WTC11 (cell line): ENCODE measurements around the gene ADAM29. TPM values are rescaled to one million over a fixed set of nuclear protein-coding genes. Genes with fewer than 3 reads are reported as not detected.

Experiments used
- ATAC-seq: fragments of 200-7000 bp; cut with Tn5 transposase; 2 replicates; pipeline ENCODE4 v1.10.0; 2021; ENCODE audit warnings: mild to moderate bottlenecking, moderate library complexity
- CTCF ChIA-PET: fragments of 300-600 bp; sonication (Branson Sonifier 250); formaldehyde crosslinking; loops from one replicate; lab custom pipeline; 2021; ENCODE audit warnings: antibody characterized with exemption; lab: Charles Lee
- POLR2A ChIA-PET: fragments of 350-600 bp; sonication (Branson Sonifier 250); formaldehyde crosslinking; loops from one replicate; lab custom pipeline; 2021; ENCODE audit warnings: antibody characterized with exemption; lab: Charles Lee
- DNase-seq: peaks from one replicate; pipeline ENCODE4 v3.0.0; 2021; ENCODE audit warnings: low spot score
- H3K27ac Mint-ChIP-seq: 2 replicates; pipeline ENCODE4 v1.8.0; 2021; ENCODE audit warnings: mixed read lengths
- H3K27me3 Mint-ChIP-seq: 2 replicates; pipeline ENCODE4 v1.8.0; 2021; ENCODE audit warnings: low read depth, mild to moderate bottlenecking, moderate library complexity, mixed read lengths
- H3K36me3 Mint-ChIP-seq: 2 replicates; pipeline ENCODE4 v1.8.0; 2021; ENCODE audit warnings: mixed read lengths
- H3K4me1 Mint-ChIP-seq: 2 replicates; pipeline ENCODE4 v1.8.0; 2022; ENCODE audit warnings: mixed read lengths
- H3K4me3 Mint-ChIP-seq: 2 replicates; pipeline ENCODE4 v1.8.0; 2021; ENCODE audit warnings: mild to moderate bottlenecking, moderate library complexity, mixed read lengths
- H3K9me3 Mint-ChIP-seq: 2 replicates; pipeline ENCODE4 v1.8.0; 2021; ENCODE audit warnings: mixed read lengths
- ATF1 ChIP-seq: sonication (generic); formaldehyde crosslinking; IDR thresholded peaks from 2 replicates; pipeline ENCODE4 v1.8.1; 2023; ENCODE audit warnings: mild to moderate bottlenecking, moderate library complexity, missing genetic modification reagents
- ATF3 ChIP-seq: sonication (generic); formaldehyde crosslinking; conservative IDR thresholded peaks from 2 replicates; pipeline ENCODE4 v1.8.1; 2022; ENCODE audit warnings: mild to moderate bottlenecking, missing genetic modification reagents
- CBFB ChIP-seq: sonication (generic); formaldehyde crosslinking; IDR thresholded peaks from 2 replicates; pipeline ENCODE4 v1.8.1; 2022; ENCODE audit warnings: mild to moderate bottlenecking, low read depth, missing genetic modification reagents
- CDX4 ChIP-seq: fragments of 250-450 bp; sonication (Bioruptor Pico); IDR thresholded peaks from 2 replicates; pipeline ENCODE4 v1.9.0; 2021; ENCODE audit warnings: moderate library complexity, mild to moderate bottlenecking, inconsistent platforms, borderline replicate concordance
- CREB1 ChIP-seq: sonication (generic); formaldehyde crosslinking; IDR thresholded peaks from 2 replicates; pipeline ENCODE4 v1.8.0; 2023; ENCODE audit warnings: mild to moderate bottlenecking, missing genetic modification reagents
- ELF4 ChIP-seq: sonication (generic); formaldehyde crosslinking; IDR thresholded peaks from 2 replicates; pipeline ENCODE4 v1.8.1; 2022; ENCODE audit warnings: low read depth, mild to moderate bottlenecking, moderate library complexity, missing genetic modification reagents
- FOXJ3 ChIP-seq: sonication (generic); formaldehyde crosslinking; IDR thresholded peaks from 2 replicates; pipeline ENCODE4 v1.9.0; 2021; ENCODE audit warnings: missing genetic modification reagents, mild to moderate bottlenecking, borderline replicate concordance
- FOXK1 ChIP-seq: sonication (generic); formaldehyde crosslinking; IDR thresholded peaks from 2 replicates; pipeline ENCODE4 v1.8.0; 2022; ENCODE audit warnings: mild to moderate bottlenecking, moderate library complexity, missing genetic modification reagents
- FOXP1 ChIP-seq: sonication (generic); formaldehyde crosslinking; IDR thresholded peaks from 2 replicates; pipeline ENCODE4 v1.8.0; 2022; ENCODE audit warnings: missing genetic modification reagents, mild to moderate bottlenecking, moderate library complexity, borderline replicate concordance
- GTF2I ChIP-seq: fragments of 250-450 bp; sonication (Bioruptor Pico); conservative IDR thresholded peaks from 2 replicates; pipeline ENCODE4 v1.4.0; 2021; ENCODE audit warnings: mild to moderate bottlenecking
- IRF1 ChIP-seq: sonication (generic); formaldehyde crosslinking; IDR thresholded peaks from 2 replicates; pipeline ENCODE4 v1.8.0; 2023; ENCODE audit warnings: missing genetic modification reagents
- MAX ChIP-seq: sonication (generic); formaldehyde crosslinking; IDR thresholded peaks from 2 replicates; pipeline ENCODE4 v1.8.0; 2022; ENCODE audit warnings: mild to moderate bottlenecking, missing genetic modification reagents
- MYBL2 ChIP-seq: sonication (generic); formaldehyde crosslinking; IDR thresholded peaks from 2 replicates; pipeline ENCODE4 v1.8.1; 2023; ENCODE audit warnings: mild to moderate bottlenecking, moderate library complexity, missing genetic modification reagents
- RELA ChIP-seq: sonication (generic); formaldehyde crosslinking; IDR thresholded peaks from 2 replicates; pipeline ENCODE4 v1.8.1; 2022; ENCODE audit warnings: missing genetic modification reagents, mild to moderate bottlenecking, borderline replicate concordance
- ZNF219 ChIP-seq: sonication (generic); formaldehyde crosslinking; IDR thresholded peaks from 2 replicates; pipeline ENCODE4 v1.8.0; 2023; ENCODE audit warnings: missing genetic modification reagents, mild to moderate bottlenecking, borderline replicate concordance
- ZNF232 ChIP-seq: sonication (generic); formaldehyde crosslinking; IDR thresholded peaks from 2 replicates; pipeline ENCODE4 v1.8.0; 2022; ENCODE audit warnings: mild to moderate bottlenecking, missing genetic modification reagents
- ZNF416 ChIP-seq: fragments of 250-450 bp; sonication (Bioruptor Pico); IDR thresholded peaks from 2 replicates; pipeline ENCODE4 v1.9.0; 2021; ENCODE audit warnings: mild to moderate bottlenecking, inconsistent platforms
- ZNF512 ChIP-seq: sonication (generic); formaldehyde crosslinking; IDR thresholded peaks from 2 replicates; pipeline ENCODE4 v1.8.1; 2022; ENCODE audit warnings: missing genetic modification reagents, borderline replicate concordance
- ZSCAN18 ChIP-seq: fragments of 250-450 bp; sonication (Bioruptor Pico); IDR thresholded peaks from 2 replicates; pipeline ENCODE4 v2.1.2; 2022; ENCODE audit warnings: mild to moderate bottlenecking, moderate library complexity
- total RNA-seq: library from RNA; stranded (reverse); gene quantifications from 3 replicates; pipeline ENCODE4 v1.2.3, GENCODE V29; 2021
- TF ChIP-seq, protein P1 (sequence below): sonication (generic); formaldehyde crosslinking; IDR thresholded peaks from 2 replicates; pipeline ENCODE4 v1.8.1; 2023; ENCODE audit warnings: mild to moderate bottlenecking, missing genetic modification reagents, moderate library complexity
- TF ChIP-seq, protein P2 (sequence below): sonication (generic); formaldehyde crosslinking; IDR thresholded peaks from 2 replicates; pipeline ENCODE4 v1.8.0; 2022; ENCODE audit warnings: mild to moderate bottlenecking, missing genetic modification reagents
- TF ChIP-seq, protein P3 (sequence below): sonication (generic); formaldehyde crosslinking; IDR thresholded peaks from 2 replicates; pipeline ENCODE4 v1.8.1; 2022; ENCODE audit warnings: low read depth, missing genetic modification reagents, borderline replicate concordance

ADAM29 gene
- total RNA-seq, 1 experiment from 2014 or later, result not detected

- no peaks in the 10 kb centered on the region for H3K9me3 Mint-ChIP-seq
- H3K4me3 Mint-ChIP-seq, result no peak overlapping the region
- ChIA-PET CTCF (no interaction called here), POLR2A (no interaction called here)
- H3K36me3 Mint-ChIP-seq, result no peaks in the 10 kb centered on the region
- DNase-seq (no peak), ATAC-seq (no peak)
- TF ChIP-seq FOXP1 (CRISPR knock-in tag), result no peak
- no peak for TF ChIP-seq ELF4 (CRISPR knock-in tag)
- no peak for TF ChIP-seq ZNF512 (CRISPR knock-in tag)
- TF ChIP-seq ZNF219 (CRISPR knock-in tag), result no peak
- no peak for TF ChIP-seq MYBL2 (CRISPR knock-in tag)
- TF ChIP-seq ATF3 (CRISPR knock-in tag), result no peak
- TF ChIP-seq FOXJ3, result no peak
- no peak for TF ChIP-seq ZNF416 (CRISPR knock-in tag)
- no peak for TF ChIP-seq GTF2I (CRISPR knock-in tag)
- no peak for TF ChIP-seq CREB1 (CRISPR knock-in tag)
- TF ChIP-seq, protein P1, sequence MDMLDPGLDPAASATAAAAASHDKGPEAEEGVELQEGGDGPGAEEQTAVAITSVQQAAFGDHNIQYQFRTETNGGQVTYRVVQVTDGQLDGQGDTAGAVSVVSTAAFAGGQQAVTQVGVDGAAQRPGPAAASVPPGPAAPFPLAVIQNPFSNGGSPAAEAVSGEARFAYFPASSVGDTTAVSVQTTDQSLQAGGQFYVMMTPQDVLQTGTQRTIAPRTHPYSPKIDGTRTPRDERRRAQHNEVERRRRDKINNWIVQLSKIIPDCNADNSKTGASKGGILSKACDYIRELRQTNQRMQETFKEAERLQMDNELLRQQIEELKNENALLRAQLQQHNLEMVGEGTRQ, result no peak
- TF ChIP-seq, protein P2, sequence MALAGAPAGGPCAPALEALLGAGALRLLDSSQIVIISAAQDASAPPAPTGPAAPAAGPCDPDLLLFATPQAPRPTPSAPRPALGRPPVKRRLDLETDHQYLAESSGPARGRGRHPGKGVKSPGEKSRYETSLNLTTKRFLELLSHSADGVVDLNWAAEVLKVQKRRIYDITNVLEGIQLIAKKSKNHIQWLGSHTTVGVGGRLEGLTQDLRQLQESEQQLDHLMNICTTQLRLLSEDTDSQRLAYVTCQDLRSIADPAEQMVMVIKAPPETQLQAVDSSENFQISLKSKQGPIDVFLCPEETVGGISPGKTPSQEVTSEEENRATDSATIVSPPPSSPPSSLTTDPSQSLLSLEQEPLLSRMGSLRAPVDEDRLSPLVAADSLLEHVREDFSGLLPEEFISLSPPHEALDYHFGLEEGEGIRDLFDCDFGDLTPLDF (CRISPR knock-in tag), result no peak
- H3K27ac Mint-ChIP-seq, result no peak overlapping the region
- peaks cover 15% of the 10 kb centered on the region for H3K4me1 Mint-ChIP-seq
- H3K27me3 Mint-ChIP-seq, result no peaks in the 10 kb centered on the region
Measured at GRCh38 chr4:174874898-174875297, 43.3 kb upstream of the ADAM29 start.

DNA sequence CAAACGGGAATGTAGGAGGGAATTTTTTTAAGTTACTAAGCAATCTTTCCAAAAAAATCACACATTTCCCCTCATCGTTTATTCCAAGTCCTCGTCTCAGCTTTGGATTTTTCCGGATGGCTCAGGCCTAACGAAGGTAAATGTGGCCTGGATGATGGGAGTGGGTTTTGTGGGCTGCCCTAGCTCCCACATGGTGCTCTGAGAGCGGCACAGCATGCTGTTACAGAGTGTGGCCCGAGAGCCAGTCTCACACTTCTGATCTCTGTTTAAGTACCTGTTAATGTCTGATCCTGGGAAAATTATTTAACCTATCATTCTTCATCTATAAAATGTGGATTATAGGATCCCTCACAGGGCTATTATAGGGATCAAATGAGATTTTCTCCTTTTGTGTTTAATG lies 38.2 kb upstream of the ADAM29 start:
- TF ChIP-seq MAX (no peak), CBFB (CRISPR knock-in tag) (no peak), ZSCAN18 (CRISPR knock-in tag) (no peak), IRF1 (CRISPR knock-in tag) (no peak), RELA (no peak), CDX4 (no peak), FOXK1 (CRISPR knock-in tag) (no peak), ATF1 (CRISPR knock-in tag) (no peak), ZNF232 (CRISPR knock-in tag) (no peak)
- TF ChIP-seq, protein P3, sequence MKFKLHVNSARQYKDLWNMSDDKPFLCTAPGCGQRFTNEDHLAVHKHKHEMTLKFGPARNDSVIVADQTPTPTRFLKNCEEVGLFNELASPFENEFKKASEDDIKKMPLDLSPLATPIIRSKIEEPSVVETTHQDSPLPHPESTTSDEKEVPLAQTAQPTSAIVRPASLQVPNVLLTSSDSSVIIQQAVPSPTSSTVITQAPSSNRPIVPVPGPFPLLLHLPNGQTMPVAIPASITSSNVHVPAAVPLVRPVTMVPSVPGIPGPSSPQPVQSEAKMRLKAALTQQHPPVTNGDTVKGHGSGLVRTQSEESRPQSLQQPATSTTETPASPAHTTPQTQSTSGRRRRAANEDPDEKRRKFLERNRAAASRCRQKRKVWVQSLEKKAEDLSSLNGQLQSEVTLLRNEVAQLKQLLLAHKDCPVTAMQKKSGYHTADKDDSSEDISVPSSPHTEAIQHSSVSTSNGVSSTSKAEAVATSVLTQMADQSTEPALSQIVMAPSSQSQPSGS, result no peak
- DNase-seq (no peak), ATAC-seq (no peak)
- H3K27me3 Mint-ChIP-seq, result no peaks in the 10 kb centered on the region
- no peak overlapping the region for H3K4me3 Mint-ChIP-seq
- POLR2A ChIA-PET, result interaction anchor here (0.6 kb wide), 1 partner anchor 175 kb away, joined by 3 read pairs; no protein-coding TSS in a partner anchor
- H3K36me3 Mint-ChIP-seq, result no peaks in the 10 kb centered on the region
- CTCF ChIA-PET, result no interaction called here
- H3K27ac Mint-ChIP-seq, result no peak overlapping the region
- peaks cover 11% of the 10 kb centered on the region for H3K9me3 Mint-ChIP-seq
- peaks cover 1% of the 10 kb centered on the region for H3K4me1 Mint-ChIP-seq
